H1 (cell line): ENCODE results near the gene RPS21. TPM values are rescaled to one million over a fixed set of nuclear protein-coding genes. Genes with fewer than 3 reads are reported as not detected.

Experiments
- CTCF ChIA-PET: fragments of 300-600 bp; sonication (Branson Sonifier 250); formaldehyde crosslinking; loops from one replicate; lab custom pipeline; 2021; ENCODE audit not compliant: partially characterized antibody; lab: Charles Lee
- POLR2A ChIA-PET: fragments of 300-600 bp; sonication (Branson Sonifier 250); formaldehyde crosslinking; loops from one replicate; lab custom pipeline; 2021; ENCODE audit warnings: inconsistent platforms; ENCODE audit not compliant: partially characterized antibody; lab: Charles Lee
- DNase-seq, 2 experiments: peaks; one replicate each; pipeline versions ENCODE4 v3.0.0 to v3.0.0-alpha.2; 2010 to 2022; ENCODE audit warnings: low spot score in 2 of 2, low read depth in 1 of 2, mixed read lengths in 1 of 2
- FAIRE-seq: peaks from 2 replicates; lab custom pipeline; 2011; peaks lifted over from hg19 to GRCh38; lab: Jason Lieb, UNC
- H2AFZ ChIP-seq: 2 replicates; pipeline ENCODE4 v1.8.1; 2012; ENCODE audit warnings: low read length, inconsistent platforms
- H2AK5ac ChIP-seq: 2 replicates; pipeline ENCODE4 v1.6.1; 2013; ENCODE audit warnings: low read depth, low read length
- H2BK120ac ChIP-seq: replicated peaks from 2 replicates; pipeline ENCODE3; 2013; ENCODE audit warnings: low read depth, low read length, inconsistent platforms
- H2BK12ac ChIP-seq: 2 replicates; pipeline ENCODE4 v1.6.1; 2013; ENCODE audit warnings: low read depth, low read length
- H2BK15ac ChIP-seq: 2 replicates; pipeline ENCODE4 v1.6.1; 2013; ENCODE audit warnings: low read length
- H2BK20ac ChIP-seq: 2 replicates; pipeline ENCODE4 v1.6.1; 2013; ENCODE audit warnings: low read length
- H2BK5ac ChIP-seq: 2 replicates; pipeline ENCODE4 v1.6.1; 2013; ENCODE audit warnings: low read depth, low read length
- H3K14ac ChIP-seq: 2 replicates; pipeline ENCODE4 v1.6.1; 2013; ENCODE audit warnings: inconsistent platforms; ENCODE audit not compliant: insufficient read length
- H3K18ac ChIP-seq: 2 replicates; pipeline ENCODE4 v1.6.1; 2013; ENCODE audit warnings: low read length; ENCODE audit errors: extremely low read depth
- H3K23ac ChIP-seq: 2 replicates; pipeline ENCODE4 v1.6.1; 2013; ENCODE audit warnings: inconsistent platforms; ENCODE audit not compliant: insufficient read length
- H3K23me2 ChIP-seq: 2 replicates; pipeline ENCODE4 v1.6.1; 2013; ENCODE audit warnings: low read depth, low read length
- H3K27ac ChIP-seq: 2 replicates; pipeline ENCODE4 v1.6.1; 2011; ENCODE audit warnings: low read depth, low read length, inconsistent platforms
- H3K27me3 ChIP-seq, 4 experiments: replicated peaks in 1 of 4; 1 replicate in 1 of 4; 2 replicates in 3 of 4; pipeline versions ENCODE4 v1.6.1 to v1.8.1; 2011 to 2013; ENCODE audit warnings: low read length in 3 of 4, mild to moderate bottlenecking in 3 of 4, inconsistent platforms in 2 of 4, mixed read lengths in 2 of 4, moderate library complexity in 1 of 4; ENCODE audit not compliant: control insufficient read depth in 3 of 4, insufficient read depth in 3 of 4; ENCODE audit errors: extremely low read depth in 1 of 4
- H3K36me3 ChIP-seq, 4 experiments: 2 replicates each; pipeline versions ENCODE4 v1.6.1 to v1.8.1; 2011 to 2013; ENCODE audit warnings: mild to moderate bottlenecking in 4 of 4, low read length in 3 of 4, moderate library complexity in 2 of 4, control low read depth in 1 of 4, inconsistent platforms in 1 of 4; ENCODE audit not compliant: insufficient read depth in 4 of 4, control insufficient read depth in 2 of 4
- H3K4ac ChIP-seq: replicated peaks from 2 replicates; pipeline ENCODE3; 2013; ENCODE audit warnings: low read length, low read depth, mixed read lengths, inconsistent platforms; ENCODE audit not compliant: insufficient read length
- H3K4me1 ChIP-seq, 4 experiments: replicated peaks in 1 of 4; 1 replicate in 1 of 4; 2 replicates in 3 of 4; pipeline versions ENCODE4 v1.6.1 to v1.8.1; 2011 to 2013; ENCODE audit warnings: low read length in 3 of 4, inconsistent platforms in 2 of 4, mixed read lengths in 1 of 4; ENCODE audit not compliant: insufficient read depth in 4 of 4, control insufficient read depth in 3 of 4
- H3K4me2 ChIP-seq, 2 experiments: 2 replicates each; pipeline versions ENCODE4 v1.6.1 to v1.8.1; 2011 to 2013; ENCODE audit warnings: low read depth in 2 of 2, low read length in 2 of 2, control low read depth in 1 of 2, inconsistent platforms in 1 of 2, mild to moderate bottlenecking in 1 of 2; ENCODE audit not compliant: insufficient read depth in 1 of 2
- H3K4me3 ChIP-seq, 4 experiments: fragments of 200-600, 300-600 bp in 1 of 4; sonication (generic), shearing (Covaris generic), sonication (Bioruptor Twin) in 1 of 4; 2 replicates each; pipeline versions ENCODE4 v1.5.1 to v1.8.1; 2011 to 2016; ENCODE audit warnings: low read length in 4 of 4, low read depth in 3 of 4, control low read depth in 2 of 4, inconsistent platforms in 2 of 4, mild to moderate bottlenecking in 2 of 4, mixed read lengths in 1 of 4, moderate library complexity in 1 of 4; ENCODE audit not compliant: insufficient read depth in 2 of 4; ENCODE audit errors: extremely low read depth in 1 of 4
- H3K56ac ChIP-seq: replicated peaks from 2 replicates; pipeline ENCODE3; 2013; ENCODE audit warnings: low read depth, mild to moderate bottlenecking, mixed read lengths, low read length, inconsistent platforms; ENCODE audit not compliant: insufficient read length
- H3K79me1 ChIP-seq: 2 replicates; pipeline ENCODE4 v1.6.1; 2013; ENCODE audit warnings: low read depth, low read length, control low read depth
- H3K79me2 ChIP-seq, 2 experiments: 2 replicates each; pipeline versions ENCODE4 v1.6.1 to v1.8.1; 2012 to 2013; ENCODE audit warnings: low read length in 2 of 2, mild to moderate bottlenecking in 2 of 2, inconsistent platforms in 1 of 2; ENCODE audit not compliant: insufficient read depth in 2 of 2, control insufficient read depth in 1 of 2
- H3K9ac ChIP-seq, 4 experiments: replicated peaks in 1 of 4; 1 replicate in 1 of 4; 2 replicates in 3 of 4; pipeline versions ENCODE4 v1.6.1 to v1.8.1; 2011 to 2013; ENCODE audit warnings: low read depth in 3 of 4, low read length in 3 of 4, control low read depth in 2 of 4, mild to moderate bottlenecking in 2 of 4, moderate library complexity in 2 of 4, inconsistent platforms in 1 of 4; ENCODE audit errors: extremely low read depth in 1 of 4
- H3K9me3 ChIP-seq, 2 experiments: 2 replicates each; pipeline versions ENCODE4 v1.6.1 to v1.8.1; 2012 to 2013; ENCODE audit warnings: mild to moderate bottlenecking in 2 of 2, moderate library complexity in 2 of 2, control low read depth in 1 of 2, inconsistent platforms in 1 of 2, low read depth in 1 of 2, low read length in 1 of 2, mixed read lengths in 1 of 2; ENCODE audit not compliant: insufficient read depth in 2 of 2
- H4K20me1 ChIP-seq, 2 experiments: replicated peaks in 1 of 2; 2 replicates each; pipeline versions ENCODE3 to v1.8.1; 2011 to 2013; ENCODE audit warnings: inconsistent platforms in 2 of 2, low read length in 2 of 2, mild to moderate bottlenecking in 1 of 2; ENCODE audit not compliant: insufficient read depth in 2 of 2, control insufficient read depth in 1 of 2
- H4K5ac ChIP-seq: 2 replicates; pipeline ENCODE4 v1.6.1; 2013; ENCODE audit warnings: low read length, low read depth, mixed read lengths, inconsistent platforms; ENCODE audit not compliant: insufficient read length
- H4K8ac ChIP-seq: 2 replicates; pipeline ENCODE4 v1.8.0; 2013; ENCODE audit warnings: mild to moderate bottlenecking, moderate library complexity, low read length, inconsistent platforms; ENCODE audit not compliant: insufficient read depth; ENCODE audit errors: extremely low read depth
- H4K91ac ChIP-seq: replicated peaks from 2 replicates; pipeline ENCODE3; 2013; ENCODE audit warnings: low read length, mixed read lengths, inconsistent platforms; ENCODE audit not compliant: insufficient read length
- PHF8 ChIP-seq: fragments of 200-600 bp; sonication (generic); conservative IDR thresholded peaks from 2 replicates; pipeline ENCODE4 v1.7.1; 2012; ENCODE audit warnings: low read depth, mild to moderate bottlenecking, inconsistent platforms, low read length, moderate library complexity
- POU5F1 ChIP-seq: IDR thresholded peaks from 2 replicates; pipeline ENCODE4 v1.6.1; 2011; ENCODE audit warnings: low read depth, mild to moderate bottlenecking, low read length, moderate library complexity
- RXRA ChIP-seq: IDR thresholded peaks from 2 replicates; pipeline ENCODE4 v1.6.1; 2011; ENCODE audit warnings: low read depth, mild to moderate bottlenecking, low read length, moderate library complexity; ENCODE audit not compliant: insufficient read depth
- SIX5 ChIP-seq: IDR thresholded peaks from 2 replicates; pipeline ENCODE4 v1.6.1; 2011; ENCODE audit warnings: mild to moderate bottlenecking, low read depth, low read length
- SP4 ChIP-seq: IDR thresholded peaks from 2 replicates; pipeline ENCODE4 v1.6.1; 2012; ENCODE audit warnings: low read length, inconsistent platforms
- SUZ12 ChIP-seq: fragments of 200-600 bp; sonication (generic); IDR thresholded peaks from 2 replicates; pipeline ENCODE4 v1.6.1; 2012; ENCODE audit warnings: mild to moderate bottlenecking, inconsistent platforms, low read length, moderate library complexity, mixed read lengths
- TAF7 ChIP-seq: optimal IDR thresholded peaks from 2 replicates; pipeline ENCODE3; 2011; ENCODE audit warnings: low read depth, mild to moderate bottlenecking, inconsistent platforms, low read length, moderate library complexity, borderline replicate concordance
- YY1 ChIP-seq: IDR thresholded peaks from 2 replicates; pipeline ENCODE4 v1.6.1; 2011; ENCODE audit warnings: low read depth, mild to moderate bottlenecking, low read length
- WGBS, 2 experiments: shearing (Covaris generic) in 1 of 2; methylation state at CpG; one replicate each; pipeline versions ENCODE4 v1.1.6 to v1.1.7; 2013 to 2015; ENCODE audit warnings: low lambda C conversion rate in 2 of 2, mixed read lengths in 2 of 2, inconsistent platforms in 1 of 2, low coverage in 1 of 2, missing lambda C conversion rate in 1 of 2; ENCODE audit not compliant: insufficient replicate concordance in 2 of 2, insufficient coverage in 1 of 2, insufficient read length in 1 of 2; ENCODE audit errors: extremely low coverage in 1 of 2, missing lambda C conversion rate in 1 of 2; 5-methylcytosine and 5-hydroxymethylcytosine counted together
- polyA plus RNA-seq, 7 experiments: library from polyadenylated mRNA; depleted of rRNA in 3 of 7; stranded (reverse) in 5 of 7; unstranded in 2 of 7; fragments of >200 nt in 5 of 7; fragments of 200-250 nt in 2 of 7; gene quantifications; 1 replicate in 5 of 7; 2 replicates in 1 of 7; 4 replicates in 1 of 7; pipeline versions ENCODE4 v1.2.1 to v1.2.3, GENCODE V29; 2011 to 2013; ENCODE audit warnings: missing spikeins in 2 of 7, mixed read lengths in 2 of 7
- total RNA-seq: library from RNA; stranded (reverse); fragmentation: NEBNext Ultra II Directional; extraction: Animal tissue kit (Norgen Biotek cat#: 25700); gene quantifications from 2 replicates; pipeline ENCODE4 v1.2.1, GENCODE V29; 2021
- TF ChIP-seq, protein P1 (sequence below): IDR thresholded peaks from 2 replicates; pipeline ENCODE4 v1.6.1; 2011; ENCODE audit warnings: low read length, improper control_type of control experiment

Gene RPS21
- total and polyA plus RNA-seq, 2 of the 8 experiments (the other 6 are each of a cell fraction or from before 2014, with no cell fraction given) = 1,787 to 7,219 TPM

- H3K4me3 ChIP-seq = no peak overlapping the region
- H4K5ac ChIP-seq = no peak overlapping the region
- no peak overlapping the region for H3K4me2 ChIP-seq
- 0 out of 2 replicates have a peak overlapping the region, but pooled peaks have one; percentile 11 for H2BK12ac ChIP-seq
- no peak overlapping the region for H2BK20ac ChIP-seq
- no peak overlapping the region for H3K9ac ChIP-seq
- H2AK5ac ChIP-seq = no peak overlapping the region
- H3K79me2 ChIP-seq = no peaks in the 10 kb centered on the region
- no peak overlapping the region for H2BK120ac ChIP-seq
- H4K20me1 ChIP-seq = no peaks in the 10 kb centered on the region
- no peak for DNase-seq
- H3K14ac ChIP-seq = no peak overlapping the region
- no peaks in the 10 kb centered on the region for H3K36me3 ChIP-seq
- TF ChIP-seq POU5F1 = no peak
- no peak for TF ChIP-seq SP4
- no peak for TF ChIP-seq SIX5
- TF ChIP-seq, protein P1, sequence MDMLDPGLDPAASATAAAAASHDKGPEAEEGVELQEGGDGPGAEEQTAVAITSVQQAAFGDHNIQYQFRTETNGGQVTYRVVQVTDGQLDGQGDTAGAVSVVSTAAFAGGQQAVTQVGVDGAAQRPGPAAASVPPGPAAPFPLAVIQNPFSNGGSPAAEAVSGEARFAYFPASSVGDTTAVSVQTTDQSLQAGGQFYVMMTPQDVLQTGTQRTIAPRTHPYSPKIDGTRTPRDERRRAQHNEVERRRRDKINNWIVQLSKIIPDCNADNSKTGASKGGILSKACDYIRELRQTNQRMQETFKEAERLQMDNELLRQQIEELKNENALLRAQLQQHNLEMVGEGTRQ = no peak
- TF ChIP-seq SUZ12 = no peak
- no peak for TF ChIP-seq RXRA
- no peak for TF ChIP-seq TAF7
- no peak for TF ChIP-seq YY1
- TF ChIP-seq PHF8 = no peak
- TF ChIP-seq, all 59 proteins: peak for 0
- H3K23ac ChIP-seq = no peak overlapping the region
- H3K4me1 ChIP-seq = peaks cover 0 to 38% (median 28%) of the 10 kb centered on the region in 4 experiments; a peak in 6 of 7 replicates
- no peak overlapping the region for H2AFZ ChIP-seq
- peak overlapping the region; percentile 70; the same call in 1 of the 2 replicates for H4K8ac ChIP-seq
- no peak overlapping the region for H3K56ac ChIP-seq
- peaks cover 3% of the 10 kb centered on the region for H3K23me2 ChIP-seq
- WGBS, 2 experiments = 75% methylated on average over 10 of the region's 10 CpGs; no CpG with 5 or more reads in 1 of the 2 experiments
- POLR2A ChIA-PET = interaction anchor here (1.1 kb wide), 1 partner anchor 15 kb away, joined by 3 read pairs; no protein-coding TSS in a partner anchor
- no peak overlapping the region for H4K91ac ChIP-seq
- H3K9me3 ChIP-seq = no peaks in the 10 kb centered on the region
- no peak overlapping the region for H2BK5ac ChIP-seq
- H3K18ac ChIP-seq = no peak overlapping the region; the same call in 1 of the 2 replicates
- no peaks in the 10 kb centered on the region for H3K79me1 ChIP-seq
- H3K27ac ChIP-seq = no peak overlapping the region
- FAIRE-seq = no peak
- H3K27me3 ChIP-seq = peaks cover 0 to 2% (median 0%) of the 10 kb centered on the region in 4 experiments; a peak in 1 of 7 replicates
- CTCF ChIA-PET = interaction anchor here (0.6 to 10.8 kb wide), 5 partner anchors 9 to 76 kb away, joined by 3 to 104 read pairs (median 4); no protein-coding TSS in a partner anchor
- no peak overlapping the region for H3K4ac ChIP-seq
- H2BK15ac ChIP-seq = no peak overlapping the region
Measured at GRCh38 chr20:62430311-62430853, 43.5 kb downstream of the RPS21 start.
